ENCODE data around the gene TOMM40. TPM values are rescaled to one million over a fixed set of nuclear protein-coding genes. Genes with fewer than 3 reads are reported as not detected.

Gene TOMM40
- total RNA-seq, 1 experiment from 2014 or later = 180 TPM

GRCh38 chr19:44876930-44877535 is 14.0 kb upstream of the TOMM40 start:
- no peak overlapping the region for H3K4me3 Mint-ChIP-seq
- Histone ChIP-seq H2BK15ac (ENCODE audit: low read depth, low read length) (no peak overlapping the region), H3T11ph (ENCODE audit: low read length) (no peak overlapping the region), H3K14ac (ENCODE audit: insufficient read depth, low read length) (no peak overlapping the region), H2AFZ (ENCODE audit: low read length) (no peak overlapping the region), H2BK12ac (ENCODE audit: insufficient read length, low read depth, low read length) (no peak overlapping the region), H4K20me1 (ENCODE audit: control insufficient read depth, insufficient read depth, insufficient read length) (no peaks in the 10 kb centered on the region), H3K4ac (ENCODE audit: low read depth, low read length) (no peak overlapping the region), H3K4me2 (ENCODE audit: insufficient read depth, insufficient read length, low read length) (no peak overlapping the region), H2BK20ac (ENCODE audit: low read depth, low read length, poor library complexity, severe bottlenecking) (no peak overlapping the region), H2BK5ac (ENCODE audit: insufficient read length, low read length) (no peak overlapping the region), H3K79me2 (ENCODE audit: insufficient read depth, low read length) (no peaks in the 10 kb centered on the region), H3K9ac (ENCODE audit: extremely low read depth, insufficient read length, low read length) (no peak overlapping the region), H3K27ac (ENCODE audit: insufficient read length, low read depth, low read length) (no peak overlapping the region), H3K27me3 (ENCODE audit: insufficient read depth, low read length) (no peaks in the 10 kb centered on the region), H2AK5ac (ENCODE audit: insufficient read length, low read length) (no peak overlapping the region), H4K5ac (ENCODE audit: insufficient read length, low read depth, low read length) (no peak overlapping the region), H3K9me3 (ENCODE audit: control insufficient read depth, low read depth, low read length) (no peaks in the 10 kb centered on the region), H4K8ac (replicated peaks; ENCODE audit: insufficient read length, low read depth, low read length) (no peak overlapping the region), H3K18ac (ENCODE audit: insufficient read length, low read depth, low read length) (no peak overlapping the region), H2BK120ac (ENCODE audit: low read depth, low read length, poor library complexity, severe bottlenecking) (no peak overlapping the region), H4K91ac (ENCODE audit: insufficient read length, low read depth, low read length) (no peak overlapping the region), H3K56ac (ENCODE audit: insufficient read length, low read depth, low read length) (no peak overlapping the region), H3K79me1 (ENCODE audit: insufficient read depth, low read depth, low read length, poor library complexity, severe bottlenecking) (no peaks in the 10 kb centered on the region), H3K23ac (ENCODE audit: insufficient read length, low read depth, low read length) (no peak overlapping the region), H3K23me2 (ENCODE audit: insufficient read length, low read depth, low read length, poor library complexity, severe bottlenecking) (no peaks in the 10 kb centered on the region), H3K4me1 (ENCODE audit: insufficient read depth, low read length) (no peaks in the 10 kb centered on the region)
- DNase-seq = no peak
- no peak for TF ChIP-seq CTCF (conservative IDR thresholded peaks at IDR 0.05)
- H3K36me3 Mint-ChIP-seq (ENCODE audit: insufficient read depth in 1 of 3, low read depth in 3 of 3) = peaks cover 44 to 74% (median 71%) of the 10 kb centered on the region in 3 experiments; a peak in 6 of 7 replicates
- H3K4me1 Mint-ChIP-seq = peaks cover 11 to 48% of the 10 kb centered on the region in 2 experiments
- WGBS (ENCODE audit: extremely low coverage, insufficient read length, low lambda C conversion rate) = no CpG with 5 or more reads among the region's 5 CpGs
- no peaks in the 10 kb centered on the region for H3K27me3 Mint-ChIP-seq (ENCODE audit: low read depth)
- no peaks in the 10 kb centered on the region for H3K9me3 Mint-ChIP-seq
- H3K27ac Mint-ChIP-seq = peak overlapping the region in 2 of 3 experiments; percentile 29 to 38; a peak in 3 of 7 replicates
